IPS-NIHi11 (cell line): ENCODE measurements around the gene PIK3R6.
"Not testable (repeated sequence)": the region's sequence is repeated elsewhere in the genome, so short reads cannot be mapped to it uniquely, and the experiment has no call there.

Experiments
- DNase-seq: peaks from one replicate; pipeline ENCODE4 v3.0.0; 2012; ENCODE audit warnings: mixed read lengths, low spot score

The PIK3R6 gene

GRCh38 chr17:8823279-8823678, 44.2 kb downstream of the PIK3R6 start:
- DNase-seq, result no peak

GRCh38 chr17:8822401-8823035, 45.0 kb downstream of the PIK3R6 start:
- DNase-seq, result no peak

- DNase-seq, result no peak
Measured at GRCh38 chr17:8821446-8822105, 45.9 kb downstream of the PIK3R6 start.

- DNase-seq, result no peak
Measured at GRCh38 chr17:8820311-8821010, 47.0 kb downstream of the PIK3R6 start.

- no peak for DNase-seq
Measured at GRCh38 chr17:8818654-8819330, 48.7 kb downstream of the PIK3R6 start.

GRCh38 chr17:8818047-8818446, 49.4 kb downstream of the PIK3R6 start:
- DNase-seq, result no peak

- DNase-seq, result no peak
Measured at GRCh38 chr17:8806926-8807550, 60.4 kb downstream of the PIK3R6 start.

GRCh38 chr17:8806253-8806925, 61.1 kb downstream of the PIK3R6 start:
- no peak for DNase-seq

GRCh38 chr17:8805396-8805795, 62.1 kb downstream of the PIK3R6 start:
- DNase-seq, result not testable (repeated sequence)

GRCh38 chr17:8803531-8804420, 63.7 kb downstream of the PIK3R6 start:
- no peak for DNase-seq

- no peak for DNase-seq
Measured at GRCh38 chr17:8801135-8801840, 66.2 kb downstream of the PIK3R6 start.

- DNase-seq, result no peak
Measured at GRCh38 chr17:8800656-8801055, 66.8 kb downstream of the PIK3R6 start.

- DNase-seq, result no peak
Measured at GRCh38 chr17:8799570-8800212, 67.8 kb downstream of the PIK3R6 start.

- DNase-seq, result peak; percentile 93
Measured at GRCh38 chr17:8798846-8799569, 68.5 kb downstream of the PIK3R6 start, which contains the start of gene MFSD6L. TSS of gene MFSD6L (minus strand) at chr17:8799365. CDS start at chr17:8799120, 245 bp downstream.

GRCh38 chr17:8798176-8798845, 69.2 kb downstream of the PIK3R6 start:
- DNase-seq, result no peak

GRCh38 chr17:8797621-8798175, 69.8 kb downstream of the PIK3R6 start:
- no peak for DNase-seq

- DNase-seq, result no peak
Measured at GRCh38 chr17:8794636-8795035, 72.8 kb downstream of the PIK3R6 start.

GRCh38 chr17:8793649-8794048, 73.8 kb downstream of the PIK3R6 start:
- DNase-seq, result no peak
